Smooth muscle cell (in vitro differentiated cells): ENCODE data around the gene NMNAT1. TPM values are rescaled to one million over a fixed set of nuclear protein-coding genes. Genes with fewer than 3 reads are reported as not detected.
"Not testable (repeated sequence)": the region's sequence is repeated elsewhere in the genome, so short reads cannot be mapped to it uniquely, and the experiment has no call there.

ENCODE experiments used
- DNase-seq: peaks from one replicate; lab custom pipeline; 2025; ENCODE audit not compliant: unreplicated experiment; lab: John Stamatoyannopoulos, UW
- H2AFZ ChIP-seq: fragments of 200-600 bp; sonication (generic); 2 replicates; pipeline ENCODE4 v1.6.0; 2016; ENCODE audit warnings: antibody characterized with exemption, low read depth, mild to moderate bottlenecking
- H3F3A ChIP-seq: fragments of 200-600 bp; sonication (generic); 2 replicates; pipeline ENCODE4 v1.6.0; 2017; ENCODE audit warnings: antibody characterized with exemption, low read depth
- H3K27ac ChIP-seq: fragments of 200-600 bp; sonication (generic); 2 replicates; pipeline ENCODE4 v1.5.1; 2016; ENCODE audit warnings: low read depth, mild to moderate bottlenecking
- H3K27me3 ChIP-seq: fragments of 200-600 bp; sonication (generic); 2 replicates; pipeline ENCODE4 v1.6.1; 2016; ENCODE audit warnings: low read depth, mild to moderate bottlenecking
- H3K36me3 ChIP-seq: fragments of 200-600 bp; sonication (generic); 2 replicates; pipeline ENCODE4 v1.5.1; 2016; ENCODE audit warnings: low read depth
- H3K4me1 ChIP-seq: fragments of 200-600 bp; sonication (generic); 2 replicates; pipeline ENCODE4 v1.5.1; 2016; ENCODE audit warnings: low read depth
- H3K4me2 ChIP-seq: fragments of 200-600 bp; sonication (generic); 2 replicates; pipeline ENCODE4 v1.6.0; 2016; ENCODE audit warnings: mild to moderate bottlenecking
- H3K4me3 ChIP-seq: fragments of 200-600 bp; sonication (generic); 2 replicates; pipeline ENCODE4 v1.5.1; 2016; ENCODE audit warnings: mild to moderate bottlenecking
- H3K79me2 ChIP-seq: fragments of 200-600 bp; sonication (generic); 2 replicates; pipeline ENCODE4 v1.6.0; 2016; ENCODE audit warnings: low read depth, mild to moderate bottlenecking
- H3K9ac ChIP-seq: fragments of 200-600 bp; sonication (generic); 2 replicates; pipeline ENCODE4 v1.6.0; 2016; ENCODE audit warnings: low read depth
- H3K9me3 ChIP-seq: fragments of 200-600 bp; sonication (generic); replicated peaks from 2 replicates; pipeline ENCODE4 v1.5.1; 2016; ENCODE audit warnings: low read depth
- H4K20me1 ChIP-seq: fragments of 200-600 bp; sonication (generic); 2 replicates; pipeline ENCODE4 v1.6.0; 2016; ENCODE audit warnings: low read depth
- WGBS: methylation state at CpG from one replicate; pipeline ENCODE4 v1.1.7; 2016; ENCODE audit warnings: low lambda C conversion rate; 5-methylcytosine and 5-hydroxymethylcytosine counted together
- polyA plus RNA-seq: library from polyadenylated mRNA; unstranded; fragments of >200 nt; fragmentation: Nextera tagmentation; extraction: Ambion mirVana; gene quantifications from 2 replicates; pipeline ENCODE4 v1.2.1, GENCODE V29; 2016
- total RNA-seq: library from RNA; depleted of rRNA; stranded (reverse); fragments of >200 nt; gene quantifications from 2 replicates; pipeline ENCODE4 v1.2.3, GENCODE V29; 2014
- TF ChIP-seq, protein P1 (sequence below): fragments of 200-600 bp; sonication (generic); IDR thresholded peaks from 2 replicates; pipeline ENCODE4 v1.5.1; 2017; ENCODE audit warnings: borderline replicate concordance, mild to moderate bottlenecking, antibody characterized with exemption; ENCODE audit not compliant: insufficient read depth, poor library complexity, severe bottlenecking

The NMNAT1 gene
- total and polyA plus RNA-seq, 2 experiments from 2014 or later: 7.4 to 9.8 TPM

- Histone ChIP-seq H3K27ac (no peak overlapping the region), H3K4me3 (no peak overlapping the region), H3K9me3 (no peaks in the 10 kb centered on the region), H2AFZ (no peak overlapping the region), H3F3A (no peaks in the 10 kb centered on the region), H3K27me3 (no peaks in the 10 kb centered on the region), H3K79me2 (no peaks in the 10 kb centered on the region), H3K9ac (no peak overlapping the region), H3K36me3 (no peaks in the 10 kb centered on the region), H3K4me1 (no peaks in the 10 kb centered on the region), H3K4me2 (no peak overlapping the region), H4K20me1 (no peaks in the 10 kb centered on the region)
- TF ChIP-seq, protein P1, sequence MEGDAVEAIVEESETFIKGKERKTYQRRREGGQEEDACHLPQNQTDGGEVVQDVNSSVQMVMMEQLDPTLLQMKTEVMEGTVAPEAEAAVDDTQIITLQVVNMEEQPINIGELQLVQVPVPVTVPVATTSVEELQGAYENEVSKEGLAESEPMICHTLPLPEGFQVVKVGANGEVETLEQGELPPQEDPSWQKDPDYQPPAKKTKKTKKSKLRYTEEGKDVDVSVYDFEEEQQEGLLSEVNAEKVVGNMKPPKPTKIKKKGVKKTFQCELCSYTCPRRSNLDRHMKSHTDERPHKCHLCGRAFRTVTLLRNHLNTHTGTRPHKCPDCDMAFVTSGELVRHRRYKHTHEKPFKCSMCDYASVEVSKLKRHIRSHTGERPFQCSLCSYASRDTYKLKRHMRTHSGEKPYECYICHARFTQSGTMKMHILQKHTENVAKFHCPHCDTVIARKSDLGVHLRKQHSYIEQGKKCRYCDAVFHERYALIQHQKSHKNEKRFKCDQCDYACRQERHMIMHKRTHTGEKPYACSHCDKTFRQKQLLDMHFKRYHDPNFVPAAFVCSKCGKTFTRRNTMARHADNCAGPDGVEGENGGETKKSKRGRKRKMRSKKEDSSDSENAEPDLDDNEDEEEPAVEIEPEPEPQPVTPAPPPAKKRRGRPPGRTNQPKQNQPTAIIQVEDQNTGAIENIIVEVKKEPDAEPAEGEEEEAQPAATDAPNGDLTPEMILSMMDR: no peak
- no peak for DNase-seq
Observed at GRCh38 chr1:10019561-10019960, 76.3 kb downstream of the NMNAT1 start.

GRCh38 chr1:10020086-10020485 lies 76.8 kb downstream of the NMNAT1 start:
- Histone ChIP-seq H3K4me2 (no peak overlapping the region), H3K4me1 (no peaks in the 10 kb centered on the region), H3K27me3 (no peaks in the 10 kb centered on the region), H3K9ac (no peak overlapping the region), H3K27ac (no peak overlapping the region), H3K36me3 (no peaks in the 10 kb centered on the region), H2AFZ (no peak overlapping the region), H4K20me1 (no peaks in the 10 kb centered on the region), H3K4me3 (no peak overlapping the region), H3K79me2 (no peaks in the 10 kb centered on the region), H3F3A (no peaks in the 10 kb centered on the region), H3K9me3 (no peaks in the 10 kb centered on the region)
- TF ChIP-seq, protein P1: no peak
- 97% methylated on average over 3 of the region's 3 CpGs for WGBS
- no peak for DNase-seq

DNA sequence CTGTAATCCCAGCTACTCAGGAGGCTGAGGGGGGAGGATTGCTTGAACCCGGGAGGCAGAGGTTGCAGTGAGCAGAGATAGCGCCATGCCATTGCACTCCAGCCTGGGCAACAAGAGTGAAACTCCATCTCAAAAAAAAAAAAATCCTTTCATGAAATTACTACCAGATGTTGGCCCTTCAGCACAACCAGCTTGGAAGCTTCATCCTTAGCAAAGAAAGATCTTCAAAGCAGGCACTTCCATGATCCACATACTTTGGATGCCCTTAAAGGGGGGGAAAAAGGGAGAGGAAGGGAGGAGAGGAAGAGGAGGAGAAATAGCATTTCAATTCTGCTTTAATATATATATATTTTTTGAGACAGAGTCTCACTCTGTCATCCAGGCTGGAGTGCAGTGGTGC lies 77.4 kb downstream of the NMNAT1 start:
- H3K4me1 ChIP-seq, H4K20me1 ChIP-seq, H3K36me3 ChIP-seq, DNase-seq, H3K79me2 ChIP-seq, H3K27me3 ChIP-seq, H3K9me3 ChIP-seq, H3K4me3 ChIP-seq, H3K4me2 ChIP-seq, H3K9ac ChIP-seq, H2AFZ ChIP-seq, H3F3A ChIP-seq, H3K27ac ChIP-seq: not testable (repeated sequence)
- 79% methylated on average over 2 of the region's 2 CpGs for WGBS

DNA sequence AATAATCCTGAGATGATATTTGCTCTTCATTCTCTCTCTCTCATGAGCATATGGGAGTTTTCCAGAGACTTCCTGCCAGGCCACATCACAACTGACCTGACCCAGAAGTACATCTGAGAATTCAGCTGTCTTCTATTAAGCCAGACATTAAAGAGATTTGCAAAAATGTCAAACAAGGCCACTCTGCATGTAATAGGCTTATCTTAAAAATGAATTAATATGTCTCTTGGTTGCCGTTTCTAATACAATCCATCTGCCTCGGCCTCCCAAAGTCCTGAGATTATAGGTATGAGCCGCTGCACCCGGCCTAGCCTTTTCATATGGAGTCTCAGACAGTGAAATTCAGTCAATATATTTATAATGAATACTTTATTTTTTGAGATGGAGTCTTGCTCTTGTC lies 78.7 kb downstream of the NMNAT1 start:
- 94% methylated on average over 4 of the region's 4 CpGs for WGBS
- DNase-seq, H3K4me2 ChIP-seq, H3K4me3 ChIP-seq, H4K20me1 ChIP-seq, H3K9ac ChIP-seq, H3K27me3 ChIP-seq, H3K4me1 ChIP-seq, H2AFZ ChIP-seq, H3F3A ChIP-seq, H3K79me2 ChIP-seq, H3K9me3 ChIP-seq, H3K27ac ChIP-seq, H3K36me3 ChIP-seq: not testable (repeated sequence)

DNA sequence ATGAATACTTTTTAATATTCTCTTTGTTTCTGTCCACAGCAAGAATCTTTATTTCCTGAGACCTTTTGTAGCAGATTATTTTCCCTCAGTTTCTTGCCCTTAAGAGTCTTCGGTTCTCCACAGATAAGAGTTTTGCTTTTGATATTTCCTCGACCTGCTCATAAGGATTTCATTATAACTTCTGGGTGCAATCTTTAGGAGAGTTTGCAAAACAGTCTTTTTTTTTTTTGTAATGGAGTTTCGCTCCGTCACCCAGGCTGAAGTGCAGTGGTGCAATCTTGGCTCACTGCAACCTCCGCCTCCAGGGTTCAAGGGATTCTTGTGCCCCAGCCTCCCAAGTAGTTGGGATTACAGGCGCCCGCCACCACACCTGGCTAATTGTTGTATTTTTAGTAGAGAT lies 79.4 kb downstream of the NMNAT1 start:
- WGBS: 93% methylated on average over 7 of the region's 7 CpGs
- Histone ChIP-seq H2AFZ (no peak overlapping the region), H3K36me3 (no peaks in the 10 kb centered on the region)

More for the DNA sequence above, 79.4 kb downstream of the NMNAT1 start:
- Histone ChIP-seq H3K9ac (no peak overlapping the region), H4K20me1 (no peaks in the 10 kb centered on the region), H3K27me3 (no peaks in the 10 kb centered on the region), H3F3A (no peaks in the 10 kb centered on the region), H3K4me2 (no peak overlapping the region), H3K4me3 (no peak overlapping the region), H3K9me3 (no peaks in the 10 kb centered on the region), H3K4me1 (no peaks in the 10 kb centered on the region), H3K79me2 (no peaks in the 10 kb centered on the region), H3K27ac (no peak overlapping the region)
- no peak for DNase-seq
- TF ChIP-seq, protein P1: no peak
